Activated CD4-positive, alpha-beta T cell treated with anti-CD3 and anti-CD28 coated beads, Interleukin-2, amount 50 U/mL, for 48 hours (primary cell): ENCODE measurements around the gene USP17L5.
A peak's percentile ranks its signal among the peaks of the same experiment; 100 is the strongest.
"Not testable (repeated sequence)": the region's sequence is repeated elsewhere in the genome, so short reads cannot be mapped to it uniquely, and the experiment has no call there.

Source experiments
- DNase-seq, 2 experiments: peaks; one replicate each; pipeline ENCODE4 v3.0.0-alpha.2; 2020

The USP17L5 gene

GRCh38 chr4:9339103-9339502, at the start of gene USP17L5:
TSS of gene USP17L5 (plus strand) at chr4:9339403. CDS start at chr4:9339403, 0 bp downstream.
- not testable (repeated sequence) for DNase-seq

DNA sequence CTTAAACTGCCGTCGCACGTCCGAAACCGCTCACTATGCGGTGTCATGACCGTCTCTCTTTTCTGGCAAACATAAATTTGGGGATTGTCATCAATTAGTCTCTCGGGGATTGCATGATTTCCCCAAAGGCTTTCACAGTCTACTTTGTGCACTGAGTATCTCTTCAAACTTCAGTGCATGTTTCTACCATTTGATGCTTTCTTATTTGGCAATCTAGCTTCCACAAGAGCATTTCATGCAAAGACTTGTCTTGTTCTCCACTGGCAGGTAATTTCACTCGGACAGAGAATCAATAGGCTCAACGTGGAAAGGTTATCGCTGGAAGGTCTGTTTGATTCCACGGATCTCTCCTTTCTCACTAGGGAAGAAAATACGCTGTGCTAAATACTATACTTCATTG, 15.0 kb upstream of the USP17L5 start:
- DNase-seq: not testable (repeated sequence)

- DNase-seq: not testable (repeated sequence)
These were observed 14.3 kb upstream of the USP17L5 start, which contains the start of gene USP17L24 for GRCh38 chr4:9324865-9325264. TSS of gene USP17L24 (plus strand) at chr4:9325165. CDS start at chr4:9325165, 0 bp downstream.

GRCh38 chr4:9329611-9330010, 9.6 kb upstream of the USP17L5 start, which contains the start of gene USP17L25:
TSS of gene USP17L25 (plus strand) at chr4:9329911. CDS start at chr4:9329911, 0 bp downstream.
- DNase-seq: not testable (repeated sequence)

GRCh38 chr4:9334358-9334757, 4.8 kb upstream of the USP17L5 start, which contains the start of gene USP17L26:
TSS of gene USP17L26 (plus strand) at chr4:9334658. CDS start at chr4:9334658, 0 bp downstream.
- DNase-seq: not testable (repeated sequence)

GRCh38 chr4:9343848-9344247, 4.6 kb downstream of the USP17L5 start, which contains the start of gene USP17L27:
TSS of gene USP17L27 (plus strand) at chr4:9344148. CDS start at chr4:9344148, 0 bp downstream.
- DNase-seq: not testable (repeated sequence)

- DNase-seq: not testable (repeated sequence)
These were observed 9.4 kb downstream of the USP17L5 start, which contains the start of gene USP17L28 for GRCh38 chr4:9348593-9348992. TSS of gene USP17L28 (plus strand) at chr4:9348893. CDS start at chr4:9348893, 0 bp downstream.

- not testable (repeated sequence) for DNase-seq
These were observed 11.7 kb downstream of the USP17L5 start for GRCh38 chr4:9350866-9351265.

GRCh38 chr4:9353338-9353737, 14.1 kb downstream of the USP17L5 start, which contains the start of gene USP17L29:
TSS of gene USP17L29 (plus strand) at chr4:9353638. CDS start at chr4:9353638, 0 bp downstream.
- not testable (repeated sequence) for DNase-seq

DNA sequence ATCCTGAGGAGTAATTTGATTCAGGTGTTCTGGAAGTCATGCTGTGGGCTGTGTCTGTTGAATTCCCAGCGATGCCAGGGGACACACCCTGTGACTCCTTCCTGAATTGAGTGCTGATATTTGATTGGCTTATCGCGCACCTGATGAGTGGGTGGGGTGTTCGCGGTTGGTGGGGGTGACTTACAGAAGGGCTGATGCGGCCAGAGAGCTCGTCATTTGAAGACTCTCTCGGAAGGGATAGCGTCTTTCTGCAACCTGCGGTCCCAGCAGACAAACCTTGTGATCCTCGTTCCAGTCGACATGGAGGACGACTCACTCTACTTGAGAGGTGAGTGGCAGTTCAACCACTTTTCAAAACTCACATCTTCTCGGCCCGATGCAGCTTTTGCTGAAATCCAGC, 23.6 kb downstream of the USP17L5 start, which contains the start of gene USP17L30:
Gene USP17L30 (plus strand): TSS at position 301 of the 400 bp plus-strand sequence. CDS start 0 bp downstream, at position 301.
- DNase-seq: not testable (repeated sequence)

DNA sequence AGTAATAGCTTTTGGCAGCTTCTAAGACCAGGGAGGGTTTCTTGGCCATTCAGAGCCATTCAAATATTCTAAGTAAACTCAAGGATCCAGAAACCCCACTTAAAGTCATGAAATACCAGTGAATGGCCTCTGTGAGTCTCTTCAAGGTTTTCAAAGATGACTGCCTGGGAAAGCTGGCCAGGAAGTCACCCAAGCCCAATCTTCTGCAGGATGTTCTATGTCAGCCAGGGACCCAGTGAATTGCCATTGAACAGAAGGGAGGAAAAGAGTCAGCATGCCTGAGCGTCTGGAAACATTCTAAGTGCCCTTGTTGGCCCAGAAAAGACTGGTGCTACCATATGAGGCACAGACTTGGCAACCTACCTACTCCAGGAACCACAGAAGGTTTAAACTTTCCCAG, 40.7 kb downstream of the USP17L5 start:
- DNase-seq: not testable (repeated sequence)

GRCh38 chr4:9381012-9381534, 41.9 kb downstream of the USP17L5 start:
- DNase-seq: peak; percentile 62 to 71

- no peak for DNase-seq
These were observed 44.9 kb downstream of the USP17L5 start for GRCh38 chr4:9384126-9384525.

DNA sequence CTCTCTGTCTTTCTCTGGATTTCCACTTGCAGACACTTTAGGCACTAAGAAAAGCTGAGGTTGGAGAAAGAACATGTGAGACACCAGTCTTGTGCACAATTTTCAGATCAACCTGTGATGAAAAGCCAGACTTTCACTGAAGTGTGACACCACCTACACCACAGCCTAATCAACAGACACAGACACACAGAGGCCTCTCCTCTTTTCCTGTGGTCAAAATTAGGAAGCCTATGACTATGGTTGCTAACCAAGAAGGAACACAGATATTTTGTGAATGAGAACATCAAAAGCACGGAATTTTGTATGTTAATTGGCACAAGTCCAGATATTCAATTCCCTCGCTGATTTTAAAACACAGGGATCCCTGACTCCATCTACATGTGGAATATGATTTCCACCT, 49.8 kb downstream of the USP17L5 start:
- not testable (repeated sequence) for DNase-seq
